Suprapubic skin (tissue), 4 donors: Measurements from ENCODE around the gene TFDP1.

Experiments
- CTCF ChIP-seq, 2 donors: fragments of 200-600 bp in 1 of 2; fragments of 450-650 bp in 1 of 2; sonication (generic) in 1 of 2; IDR thresholded peaks; one replicate each; pipeline ENCODE4 v1.5.1; 2016 to 2019; ENCODE audit warnings: antibody characterized with exemption in 2 of 2, mild to moderate bottlenecking in 1 of 2, moderate library complexity in 1 of 2
- EP300 ChIP-seq: sonication (generic); formaldehyde crosslinking; IDR thresholded peaks from one replicate; pipeline ENCODE4 v1.6.1; 2017; ENCODE audit warnings: antibody characterized with exemption
- POLR2A ChIP-seq, 2 donors: fragments of 450-650 bp; IDR thresholded peaks; one replicate each; pipeline ENCODE4 v1.6.1; 2017; ENCODE audit warnings: antibody characterized with exemption in 2 of 2, mild to moderate bottlenecking in 2 of 2, moderate library complexity in 2 of 2
- POLR2AphosphoS5 ChIP-seq, 3 donors: sonication (generic); formaldehyde crosslinking; IDR thresholded peaks; one replicate each; pipeline ENCODE4 v1.6.1; 2017; ENCODE audit warnings: antibody characterized with exemption in 3 of 3

- TF ChIP-seq CTCF (IDR thresholded peaks at IDR 0.05) = no peak
- TF ChIP-seq POLR2AphosphoS5 (IDR thresholded peaks at IDR 0.05) = no peak
- no peak for TF ChIP-seq POLR2A (IDR thresholded peaks at IDR 0.05)
- no peak for TF ChIP-seq EP300
Measured at GRCh38 chr13:113607056-113607888, 22.7 kb downstream of the TFDP1 start.
